ENCODE measurements around the gene A3GALT2. TPM values are rescaled to one million over a fixed set of nuclear protein-coding genes. Genes with fewer than 3 reads are reported as not detected.

The A3GALT2 gene
- total RNA-seq, 3 donors from 2014 or later = not detected

DNA sequence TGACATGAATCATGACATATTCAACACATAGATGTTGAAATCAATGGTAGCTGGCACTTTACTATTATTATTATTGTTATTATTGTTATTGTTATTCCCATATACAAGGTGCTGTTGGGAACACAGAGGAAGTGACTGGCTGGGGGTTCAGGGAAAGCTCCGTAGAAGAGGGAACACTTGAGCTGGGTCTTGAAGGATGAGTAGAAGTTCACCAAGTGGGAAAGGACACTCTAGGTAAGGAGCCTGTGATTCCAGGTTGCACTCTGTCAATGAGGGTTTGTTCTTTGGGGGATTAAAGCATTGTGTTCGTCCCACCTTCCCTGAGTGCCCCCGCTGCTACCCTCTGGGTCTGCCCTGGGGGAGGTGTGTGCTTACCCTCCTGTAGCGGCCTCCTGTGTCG lies 50.5 kb downstream of the A3GALT2 start:
- Histone ChIP-seq H3K4me3 (no peak overlapping the region), H3K4me1 (ENCODE audit: low read depth) (no peaks in the 10 kb centered on the region), H3K36me3 (ENCODE audit: low read depth) (no peaks in the 10 kb centered on the region), H3K9me3 (no peaks in the 10 kb centered on the region)
- ATAC-seq = no peak
- no peak for DNase-seq
- intact Hi-C loops (cut with DNase I, micrococcal nuclease) = no loop called here
- TF ChIP-seq, protein P1, sequence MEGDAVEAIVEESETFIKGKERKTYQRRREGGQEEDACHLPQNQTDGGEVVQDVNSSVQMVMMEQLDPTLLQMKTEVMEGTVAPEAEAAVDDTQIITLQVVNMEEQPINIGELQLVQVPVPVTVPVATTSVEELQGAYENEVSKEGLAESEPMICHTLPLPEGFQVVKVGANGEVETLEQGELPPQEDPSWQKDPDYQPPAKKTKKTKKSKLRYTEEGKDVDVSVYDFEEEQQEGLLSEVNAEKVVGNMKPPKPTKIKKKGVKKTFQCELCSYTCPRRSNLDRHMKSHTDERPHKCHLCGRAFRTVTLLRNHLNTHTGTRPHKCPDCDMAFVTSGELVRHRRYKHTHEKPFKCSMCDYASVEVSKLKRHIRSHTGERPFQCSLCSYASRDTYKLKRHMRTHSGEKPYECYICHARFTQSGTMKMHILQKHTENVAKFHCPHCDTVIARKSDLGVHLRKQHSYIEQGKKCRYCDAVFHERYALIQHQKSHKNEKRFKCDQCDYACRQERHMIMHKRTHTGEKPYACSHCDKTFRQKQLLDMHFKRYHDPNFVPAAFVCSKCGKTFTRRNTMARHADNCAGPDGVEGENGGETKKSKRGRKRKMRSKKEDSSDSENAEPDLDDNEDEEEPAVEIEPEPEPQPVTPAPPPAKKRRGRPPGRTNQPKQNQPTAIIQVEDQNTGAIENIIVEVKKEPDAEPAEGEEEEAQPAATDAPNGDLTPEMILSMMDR (IDR thresholded peaks at IDR 0.05) = no peak

DNA sequence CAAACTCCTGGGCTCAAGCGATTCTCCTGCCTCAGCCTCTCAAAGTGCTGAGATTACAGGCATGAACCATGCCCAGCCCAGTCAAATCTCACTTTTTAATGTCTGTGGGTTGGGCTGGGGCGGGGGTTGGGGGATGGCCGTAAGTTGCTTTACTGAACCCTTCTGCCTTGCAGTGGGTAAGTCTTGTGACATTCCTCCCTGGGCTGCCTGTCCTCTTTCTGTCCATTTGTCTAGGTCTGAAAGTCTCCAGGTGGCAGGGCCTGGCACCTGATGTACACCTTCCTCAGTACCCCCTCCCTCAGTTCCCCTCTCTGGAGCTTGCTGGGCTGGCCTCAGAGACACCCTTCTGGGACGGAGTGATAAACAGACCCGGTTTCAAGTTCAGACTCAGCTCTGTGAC lies 51.3 kb downstream of the A3GALT2 start:
- no peaks in the 10 kb centered on the region for H3K4me1 ChIP-seq (ENCODE audit: low read depth)
- TF ChIP-seq, protein P1 (IDR thresholded peaks at IDR 0.05) = no peak
- no peaks in the 10 kb centered on the region for H3K36me3 ChIP-seq (ENCODE audit: low read depth)
- H3K9me3 ChIP-seq = no peaks in the 10 kb centered on the region
- no peak overlapping the region for H3K4me3 ChIP-seq
- ATAC-seq (no peak), DNase-seq (no peak)
- intact Hi-C loops (cut with DNase I, micrococcal nuclease) = no loop called here

DNA sequence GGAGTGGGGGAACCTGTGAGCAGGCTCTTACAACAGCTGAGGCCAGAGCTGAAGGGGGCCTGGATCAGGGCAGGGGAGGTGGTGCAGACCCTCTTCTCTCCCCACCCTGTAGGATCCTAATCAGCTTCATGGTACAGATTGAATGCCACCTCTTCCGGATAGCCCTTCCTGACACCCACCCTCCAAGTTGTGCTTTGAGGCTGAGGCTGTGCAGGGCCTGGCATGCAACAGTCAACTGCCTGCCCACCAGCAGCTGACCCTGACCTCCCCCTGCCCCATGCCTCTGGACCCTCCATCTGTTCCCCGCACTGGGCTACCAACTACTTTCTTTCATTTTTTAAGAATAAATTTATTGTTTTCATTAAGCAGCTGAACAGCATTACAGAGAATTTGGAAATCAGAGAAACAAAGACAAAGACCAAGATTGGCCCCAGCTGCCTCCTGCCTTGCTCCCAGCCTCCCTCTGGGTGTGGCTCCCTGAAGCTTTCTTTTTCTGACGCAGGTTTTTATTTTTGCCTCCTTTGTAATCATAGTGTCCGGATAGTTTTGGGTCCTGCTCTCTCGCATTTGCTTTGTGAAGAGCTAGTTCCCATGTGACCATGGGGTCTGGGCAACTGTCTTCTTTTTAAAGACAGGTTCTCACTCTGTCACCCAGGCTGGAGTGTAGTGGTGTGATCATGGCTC lies 51.8 kb downstream of the A3GALT2 start:
- ATAC-seq (no peak), DNase-seq (no peak)

DNA sequence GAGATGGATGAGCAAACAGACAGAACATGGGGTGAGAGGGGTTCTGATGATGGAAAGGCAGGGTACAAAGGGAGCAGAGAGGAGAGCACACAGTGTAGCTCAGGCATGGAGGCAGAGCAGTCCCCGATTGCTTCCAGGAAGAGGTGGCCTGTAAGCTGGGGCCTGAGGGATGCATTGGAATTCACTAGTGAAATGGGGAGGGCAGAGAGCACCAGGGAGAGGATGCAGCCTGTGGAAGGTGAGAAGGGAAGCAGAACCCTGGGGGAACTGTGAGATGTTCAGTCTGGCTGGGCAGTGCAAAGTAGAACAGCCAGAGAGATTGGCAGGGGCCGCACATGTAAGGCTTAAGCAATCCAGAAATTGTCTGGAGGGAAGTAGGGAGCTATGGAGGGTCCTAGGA lies 52.4 kb downstream of the A3GALT2 start:
- DNase-seq (no peak), ATAC-seq (no peak)
- no peaks in the 10 kb centered on the region for H3K4me1 ChIP-seq (ENCODE audit: low read depth)
- no peaks in the 10 kb centered on the region for H3K9me3 ChIP-seq
- TF ChIP-seq, protein P1 (IDR thresholded peaks at IDR 0.05) = no peak
- no peaks in the 10 kb centered on the region for H3K36me3 ChIP-seq (ENCODE audit: low read depth)
- H3K4me3 ChIP-seq = no peak overlapping the region
- intact Hi-C loops (cut with DNase I, micrococcal nuclease) = no loop called here

More for the DNA sequence above, 51.8 kb downstream of the A3GALT2 start:
- Histone ChIP-seq H3K9me3 (no peaks in the 10 kb centered on the region), H3K4me1 (ENCODE audit: low read depth) (no peaks in the 10 kb centered on the region), H3K36me3 (ENCODE audit: low read depth) (no peaks in the 10 kb centered on the region), H3K4me3 (no peak overlapping the region)
- TF ChIP-seq, protein P1 (IDR thresholded peaks at IDR 0.05) = no peak
- intact Hi-C loops (cut with DNase I, micrococcal nuclease) = no loop called here

DNA sequence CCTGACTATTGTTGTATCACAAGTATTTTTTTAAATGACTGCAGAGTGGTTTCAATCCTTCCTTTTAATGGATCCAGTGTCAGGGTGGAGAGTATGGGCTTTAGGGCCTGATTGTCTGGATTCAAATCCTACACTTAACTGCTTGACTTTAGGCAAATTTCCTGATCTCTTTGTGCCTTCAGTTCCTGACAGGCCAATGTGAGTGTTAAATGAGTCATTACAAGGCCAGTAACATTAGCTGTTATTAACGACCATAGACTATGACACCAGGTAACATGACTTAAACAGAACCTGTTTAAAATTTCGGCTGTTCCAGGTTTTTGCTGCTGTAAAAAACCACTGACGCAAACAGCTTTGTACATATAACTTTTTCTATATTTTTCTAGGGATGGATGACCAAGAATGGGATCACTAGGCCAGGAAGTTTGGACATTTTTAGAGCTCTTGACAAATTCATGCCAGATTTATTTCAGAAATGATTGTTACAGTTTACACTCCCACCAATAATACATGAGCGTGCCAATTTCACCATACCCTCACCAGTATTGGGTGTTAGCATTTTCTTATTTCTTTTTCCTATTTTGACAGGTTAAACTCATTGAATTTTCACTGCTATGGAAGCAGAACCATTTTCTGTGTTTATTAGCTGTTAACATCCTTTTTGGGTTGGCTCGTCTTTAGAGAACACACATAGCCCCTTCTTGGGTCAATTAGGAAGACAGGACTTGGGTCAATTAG lies 53.3 kb downstream of the A3GALT2 start:
- Histone ChIP-seq H3K4me1 (ENCODE audit: low read depth) (no peaks in the 10 kb centered on the region), H3K36me3 (ENCODE audit: low read depth) (no peaks in the 10 kb centered on the region), H3K9me3 (no peaks in the 10 kb centered on the region), H3K4me3 (no peak overlapping the region)
- TF ChIP-seq, protein P1 (IDR thresholded peaks at IDR 0.05) = no peak
- DNase-seq (no peak), ATAC-seq (no peak)
- intact Hi-C loops (cut with DNase I, micrococcal nuclease) = no loop called here

Measured in mucosa of descending colon (tissue), 3 donors.